ENCODE measurements around the gene PHC2. TPM values are rescaled to one million over a fixed set of nuclear protein-coding genes. Genes with fewer than 3 reads are reported as not detected.

PHC2 gene
- total and polyA plus RNA-seq, 3 donors from 2014 or later: 121 to 178 (median 130) TPM

DNA sequence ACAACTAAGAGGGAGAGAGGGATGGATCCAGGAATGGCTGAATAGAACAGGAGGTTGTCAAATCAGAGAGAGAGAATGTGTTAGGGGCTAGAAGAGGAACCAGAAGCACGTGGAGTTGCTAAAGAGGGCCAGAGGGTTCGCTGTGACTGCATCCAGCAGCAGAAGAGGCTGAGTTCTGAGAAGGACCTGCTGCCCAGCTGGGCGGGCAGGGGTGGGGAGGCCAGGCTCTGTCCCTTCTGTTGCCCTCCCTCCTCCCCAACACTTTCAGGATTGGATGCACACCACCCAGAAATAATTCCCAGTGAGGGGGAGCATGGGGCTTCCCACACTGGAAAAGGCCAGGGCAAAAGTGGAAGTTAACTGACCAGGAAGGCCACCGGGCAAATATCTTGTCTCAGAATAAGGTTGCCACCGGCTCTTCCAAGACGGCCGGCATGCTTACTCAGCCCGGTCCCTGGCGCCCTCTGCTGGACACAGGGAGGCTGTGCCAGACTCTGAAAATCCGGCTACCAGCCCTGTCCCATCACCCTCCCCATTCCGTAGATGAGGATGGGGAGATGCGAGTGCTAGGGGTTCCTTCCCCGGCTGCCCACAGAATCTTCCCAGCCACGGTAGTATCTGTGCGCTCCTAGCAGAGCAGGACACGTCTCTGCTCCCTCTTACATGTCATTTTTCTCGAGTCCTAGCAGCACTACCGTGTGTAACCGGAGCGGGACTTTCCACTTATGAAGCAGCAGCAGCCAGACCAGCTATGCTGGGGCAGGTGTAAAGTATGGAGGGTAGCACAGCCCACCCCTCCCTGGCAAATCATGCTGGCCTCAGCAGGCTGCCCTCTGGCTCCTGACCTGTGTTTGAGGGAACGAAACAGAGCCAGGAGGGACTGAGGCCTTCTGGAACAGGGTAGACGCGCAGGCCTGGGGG is 63.1 kb downstream of the PHC2 start:
- TF ChIP-seq CTCF (IDR thresholded peaks at IDR 0.05) (peak; percentile 88 to 94 (median 89)), POLR2A (IDR thresholded peaks at IDR 0.05) (no peak)
- no peaks in the 10 kb centered on the region for H3K27me3 ChIP-seq
- H3K36me3 ChIP-seq (ENCODE audit: low read depth, missing control alignments): no peaks in the 10 kb centered on the region
- H3K9me3 ChIP-seq: no peaks in the 10 kb centered on the region
- no peak overlapping the region for H3K27ac ChIP-seq
- no peak overlapping the region for H3K4me3 ChIP-seq
- intact Hi-C loops (cut with DNase I; ENCODE audit: low total_unique reads): loop anchor here (5.0 kb wide), 1 partner anchor 70 kb away; no protein-coding TSS in a partner anchor
- DNase-seq: peak; percentile 93
- 43 to 64% methylated on average over 14 to 23 of the region's 23 CpGs for WGBS, 2 donors
- H3K4me1 ChIP-seq: peaks cover 35% of the 10 kb centered on the region

- Histone ChIP-seq H3K27ac (no peak overlapping the region), H3K4me1 (peaks cover 35% of the 10 kb centered on the region), H3K4me3 (no peak overlapping the region), H3K9me3 (no peaks in the 10 kb centered on the region), H3K36me3 (ENCODE audit: low read depth, missing control alignments) (no peaks in the 10 kb centered on the region), H3K27me3 (no peaks in the 10 kb centered on the region)
- WGBS, 2 donors: 88% methylated on average over 14 of the region's 14 CpGs
- DNase-seq: no peak
- TF ChIP-seq CTCF (IDR thresholded peaks at IDR 0.05): no peak
- TF ChIP-seq POLR2A (IDR thresholded peaks at IDR 0.05): no peak
- intact Hi-C loops (cut with DNase I; ENCODE audit: low total_unique reads): loop anchor here (5.0 kb wide), 1 partner anchor 70 kb away; no protein-coding TSS in a partner anchor
These were observed 64.0 kb downstream of the PHC2 start for GRCh38 chr1:33366762-33367484.

DNA sequence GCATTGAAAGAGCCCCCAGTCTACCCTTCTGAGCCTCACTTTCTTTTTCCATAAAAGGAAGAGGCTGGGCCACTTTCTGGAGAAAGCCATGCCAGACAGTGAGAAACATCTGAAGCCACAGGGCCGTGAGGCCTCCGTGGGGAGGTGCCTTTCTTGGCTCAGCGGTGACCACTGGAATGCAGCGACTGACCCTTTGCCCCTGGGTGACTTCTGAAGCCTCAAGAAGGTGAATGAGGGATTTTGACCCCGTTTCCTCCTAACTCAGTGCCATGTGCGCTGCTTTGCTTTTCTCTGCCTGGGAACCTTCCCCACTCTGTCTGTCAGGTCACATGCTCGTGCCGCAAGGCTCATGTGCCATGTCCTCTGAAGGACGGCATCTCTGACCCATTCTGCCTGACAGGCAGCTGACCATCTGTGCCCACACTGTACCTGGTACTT is 65.3 kb downstream of the PHC2 start:
- TF ChIP-seq CTCF (IDR thresholded peaks at IDR 0.05): no peak
- TF ChIP-seq POLR2A (IDR thresholded peaks at IDR 0.05): no peak
- Histone ChIP-seq H3K4me1 (peaks cover 35% of the 10 kb centered on the region), H3K9me3 (no peaks in the 10 kb centered on the region), H3K27me3 (no peaks in the 10 kb centered on the region), H3K27ac (peak overlapping the region; percentile 29 to 74), H3K36me3 (ENCODE audit: low read depth, missing control alignments) (no peaks in the 10 kb centered on the region), H3K4me3 (no peak overlapping the region)
- intact Hi-C loops (cut with DNase I; ENCODE audit: low total_unique reads): loop anchor here (5.0 kb wide), 1 partner anchor 68 kb away; no protein-coding TSS in a partner anchor
- DNase-seq: peak; percentile 44
- 44 to 70% methylated on average over 6 to 9 of the region's 9 CpGs for WGBS, 2 donors

- Histone ChIP-seq H3K36me3 (ENCODE audit: low read depth, missing control alignments) (no peaks in the 10 kb centered on the region), H3K4me3 (no peak overlapping the region), H3K4me1 (peaks cover 35% of the 10 kb centered on the region), H3K27me3 (no peaks in the 10 kb centered on the region), H3K27ac (peak overlapping the region in 1 of 2 donors; percentile 74), H3K9me3 (no peaks in the 10 kb centered on the region)
- no peak for TF ChIP-seq CTCF (IDR thresholded peaks at IDR 0.05)
- no peak for TF ChIP-seq POLR2A (IDR thresholded peaks at IDR 0.05)
- WGBS, 2 donors: 46 to 55% methylated on average over 2 of the region's 2 CpGs
- DNase-seq: no peak
- intact Hi-C loops (cut with DNase I; ENCODE audit: low total_unique reads): no loop called here
These were observed 66.4 kb downstream of the PHC2 start for GRCh38 chr1:33364565-33364918.
